GM21390 (cell line): ENCODE measurements around the gene PARP2.
A peak's percentile ranks its signal among the peaks of the same experiment; 100 is the strongest.
"Not testable (repeated sequence)": the region's sequence is repeated elsewhere in the genome, so short reads cannot be mapped to it uniquely, and the experiment has no call there.

ENCODE experiments used
- ATAC-seq: cut with Tn5 transposase; IDR thresholded peaks from one replicate; pipeline ENCODE4 v1.9.1; 2021; ENCODE audit not compliant: unreplicated experiment

The PARP2 gene, protein sequence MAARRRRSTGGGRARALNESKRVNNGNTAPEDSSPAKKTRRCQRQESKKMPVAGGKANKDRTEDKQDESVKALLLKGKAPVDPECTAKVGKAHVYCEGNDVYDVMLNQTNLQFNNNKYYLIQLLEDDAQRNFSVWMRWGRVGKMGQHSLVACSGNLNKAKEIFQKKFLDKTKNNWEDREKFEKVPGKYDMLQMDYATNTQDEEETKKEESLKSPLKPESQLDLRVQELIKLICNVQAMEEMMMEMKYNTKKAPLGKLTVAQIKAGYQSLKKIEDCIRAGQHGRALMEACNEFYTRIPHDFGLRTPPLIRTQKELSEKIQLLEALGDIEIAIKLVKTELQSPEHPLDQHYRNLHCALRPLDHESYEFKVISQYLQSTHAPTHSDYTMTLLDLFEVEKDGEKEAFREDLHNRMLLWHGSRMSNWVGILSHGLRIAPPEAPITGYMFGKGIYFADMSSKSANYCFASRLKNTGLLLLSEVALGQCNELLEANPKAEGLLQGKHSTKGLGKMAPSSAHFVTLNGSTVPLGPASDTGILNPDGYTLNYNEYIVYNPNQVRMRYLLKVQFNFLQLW

DNA sequence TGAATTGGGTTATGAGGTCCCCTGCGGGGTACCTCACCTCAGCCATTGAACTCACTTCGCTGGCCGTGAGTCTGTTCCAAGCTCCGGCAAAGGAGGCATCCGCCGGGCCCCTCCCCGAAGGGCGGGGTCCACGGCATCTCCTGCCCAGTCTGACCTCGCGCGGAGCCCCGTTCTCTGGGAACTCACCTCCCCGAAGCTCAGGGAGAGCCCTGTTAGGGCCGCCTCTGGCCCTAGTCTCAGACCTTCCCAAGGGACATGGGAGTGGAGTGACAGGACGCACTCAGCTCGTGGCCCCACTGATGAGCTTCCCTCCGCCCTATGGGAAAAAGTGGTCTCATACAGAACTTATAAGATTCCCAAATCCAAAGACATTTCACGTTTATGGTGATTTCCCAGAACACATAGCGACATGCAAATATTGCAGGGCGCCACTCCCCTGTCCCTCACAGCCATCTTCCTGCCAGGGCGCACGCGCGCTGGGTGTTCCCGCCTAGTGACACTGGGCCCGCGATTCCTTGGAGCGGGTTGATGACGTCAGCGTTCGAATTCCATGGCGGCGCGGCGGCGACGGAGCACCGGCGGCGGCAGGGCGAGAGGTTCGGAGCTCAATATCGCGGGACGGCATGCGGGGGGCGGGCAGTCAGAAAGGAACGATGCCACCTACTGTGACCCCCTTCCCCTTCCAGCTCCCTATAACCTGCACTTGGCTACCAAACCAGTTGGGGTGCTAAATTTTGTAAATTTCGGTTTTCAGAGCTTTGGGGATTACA, at the start of gene PARP2:
Gene PARP2 (plus strand): TSS at position 544 of the 770 bp plus-strand sequence. CDS start 7 bp downstream, at position 551.
- peak; percentile 90 for ATAC-seq

- ATAC-seq: no peak
These were observed 48.8 kb upstream of the PARP2 start for GRCh38 chr14:20294636-20295035.

DNA sequence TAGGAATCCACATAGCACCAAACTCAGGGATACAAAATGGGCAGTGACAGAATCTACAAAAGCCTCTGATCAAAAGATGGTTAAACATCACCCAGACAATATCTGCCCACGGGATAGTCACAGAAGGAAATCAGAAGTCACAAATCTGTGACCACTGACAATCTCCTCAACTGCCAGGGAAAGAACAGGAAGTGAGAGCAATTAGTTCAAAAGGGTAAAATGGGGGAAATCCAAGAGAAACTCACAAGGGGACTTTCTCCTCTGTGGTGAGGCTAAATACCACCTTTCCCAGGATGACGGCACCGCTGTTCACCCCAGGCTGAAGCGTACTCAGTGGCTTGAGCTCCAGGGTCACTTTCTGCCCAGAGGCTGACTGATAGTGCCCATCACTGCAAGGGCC, 48.4 kb upstream of the PARP2 start:
- ATAC-seq: peak; percentile 85

DNA sequence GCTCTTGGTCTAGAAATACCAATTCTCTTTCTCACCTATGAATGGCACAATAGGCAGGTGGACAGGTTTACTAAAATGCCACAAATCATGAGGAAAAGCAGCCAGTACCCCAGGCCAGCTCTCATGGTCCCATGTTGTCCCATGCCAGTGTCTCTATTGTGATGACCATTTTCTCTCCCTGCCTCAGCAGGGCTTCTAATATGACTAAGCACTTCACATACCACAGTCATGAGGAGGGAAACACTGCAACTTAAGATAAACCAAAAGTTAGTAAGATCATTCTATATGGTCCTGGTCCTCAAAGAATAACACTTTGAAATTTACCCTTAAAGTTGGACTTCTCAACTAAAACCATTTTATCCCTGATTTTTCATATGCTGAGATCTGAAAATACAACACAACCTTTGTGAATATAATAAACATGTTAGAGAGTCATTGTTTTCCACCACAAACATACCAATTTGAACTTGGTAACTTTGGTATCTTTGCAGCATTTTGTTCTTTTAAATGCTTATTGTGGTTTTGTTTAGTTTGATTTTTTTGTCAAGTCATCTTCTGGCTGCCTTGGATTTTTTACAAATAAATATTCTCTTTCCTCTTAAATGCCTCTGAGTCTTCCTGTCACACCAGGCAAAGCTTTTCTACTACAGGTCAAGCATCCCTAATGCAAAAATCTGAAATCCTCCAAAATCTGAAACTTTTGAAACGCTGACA, 41.2 kb upstream of the PARP2 start:
- ATAC-seq: no peak

GRCh38 chr14:20305265-20306078, 38.0 kb upstream of the PARP2 start, which contains the start of gene TTC5:
Gene TTC5, minus strand, starts transcription at chr14:20305951. Its CDS starts 14 bp downstream, at chr14:20305937.
- ATAC-seq: peak; percentile 94

GRCh38 chr14:20306079-20306423, 37.4 kb upstream of the PARP2 start:
- ATAC-seq: peak; percentile 7

GRCh38 chr14:20314026-20314425, 29.4 kb upstream of the PARP2 start:
- no peak for ATAC-seq

- no peak for ATAC-seq
These were observed 25.7 kb upstream of the PARP2 start for GRCh38 chr14:20317720-20318119.

DNA sequence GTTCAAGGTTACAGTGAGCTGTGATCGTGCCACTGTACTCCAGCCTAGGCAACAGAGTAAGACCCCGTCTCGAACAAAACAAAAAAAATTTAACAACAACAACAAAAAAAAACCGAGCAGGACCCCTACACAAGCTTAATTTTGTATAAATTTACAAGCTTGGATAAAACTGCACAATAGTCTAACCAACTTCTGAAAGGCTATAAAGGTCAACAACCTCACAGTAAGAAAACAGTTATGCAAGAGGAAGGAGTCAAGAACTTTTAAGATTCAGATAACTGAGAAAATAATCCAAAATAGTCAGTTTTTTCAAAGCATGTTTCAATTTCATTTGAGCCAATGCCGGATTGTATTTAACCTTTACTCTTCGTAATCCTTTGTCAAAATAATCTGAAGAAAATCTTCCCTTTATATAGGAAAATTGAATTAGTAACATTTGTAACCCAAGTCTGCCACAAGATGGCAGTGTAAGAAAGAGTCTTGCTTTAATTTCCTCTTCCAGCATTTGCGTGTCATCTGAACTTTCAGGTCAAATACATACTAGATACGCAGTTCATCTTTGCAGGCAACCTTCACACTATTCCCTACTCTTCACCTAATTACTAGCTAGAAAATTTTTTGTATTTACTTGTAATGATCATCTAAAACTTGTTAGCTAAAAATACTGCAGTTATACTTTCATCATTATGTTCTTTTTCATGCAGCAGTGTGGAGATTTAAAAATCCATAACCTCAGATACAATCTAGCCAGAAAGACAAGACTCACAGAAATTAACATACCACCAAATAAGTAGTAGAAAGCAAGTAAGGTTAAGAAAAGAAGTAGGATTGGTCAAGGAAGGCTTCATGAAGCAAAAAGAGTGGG, 16.2 kb upstream of the PARP2 start:
- no peak for ATAC-seq

GRCh38 chr14:20328705-20329104, 14.7 kb upstream of the PARP2 start:
- ATAC-seq: no peak

GRCh38 chr14:20329355-20329754, 14.1 kb upstream of the PARP2 start:
- ATAC-seq: no peak

GRCh38 chr14:20331053-20331613, 12.3 kb upstream of the PARP2 start:
- ATAC-seq: no peak

GRCh38 chr14:20332431-20332787, 11.0 kb upstream of the PARP2 start:
- ATAC-seq: no peak

- ATAC-seq: peak; percentile 97
These were observed 10.5 kb upstream of the PARP2 start, which contains the start of gene CCNB1IP1 for GRCh38 chr14:20332788-20333493. Gene CCNB1IP1, minus strand, starts transcription at chr14:20333279. Its CDS starts 16,756 bp downstream, at chr14:20316523.

- ATAC-seq: no peak
These were observed 10.0 kb upstream of the PARP2 start for GRCh38 chr14:20333494-20333841.

GRCh38 chr14:20334017-20334416, 9.4 kb upstream of the PARP2 start:
- ATAC-seq: no peak

DNA sequence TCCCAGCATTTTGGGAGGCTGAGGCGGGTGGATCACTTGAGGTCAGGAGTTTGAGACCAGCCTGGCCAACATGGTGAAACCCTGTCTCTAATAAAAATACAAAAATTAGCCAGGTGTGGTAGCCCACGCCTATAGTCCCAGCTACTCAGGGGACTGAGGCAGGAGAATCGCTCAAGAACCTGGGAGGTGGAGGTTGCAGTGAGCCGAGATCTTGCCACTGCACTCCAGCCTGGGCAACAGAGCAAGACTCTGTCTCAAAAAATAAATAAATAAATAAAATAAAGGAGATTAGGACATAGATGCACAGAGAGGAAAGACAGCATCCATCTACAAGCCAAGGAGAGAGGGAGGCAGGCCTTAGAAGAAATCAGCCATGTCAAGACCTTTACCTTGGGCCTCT, 2.4 kb upstream of the PARP2 start:
- not testable (repeated sequence) for ATAC-seq

DNA sequence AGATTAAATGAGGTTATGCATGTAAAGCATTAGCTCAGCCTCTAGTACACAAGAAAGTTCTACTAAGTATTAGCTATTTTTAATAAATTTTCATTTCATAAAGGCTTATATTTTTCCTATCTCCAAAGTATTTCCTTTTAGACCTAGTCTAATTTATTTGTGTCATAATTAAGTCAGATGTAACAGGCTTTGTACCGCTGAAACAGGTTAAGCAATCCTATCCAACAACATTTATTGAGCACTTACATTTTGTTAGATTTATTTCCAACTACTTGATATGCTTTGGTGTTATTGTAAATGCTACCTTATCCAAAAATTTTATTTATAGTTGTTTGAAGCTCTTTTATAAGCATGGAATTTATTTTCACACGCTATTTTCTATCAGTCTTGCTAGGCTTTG, 1.8 kb upstream of the PARP2 start:
- no peak for ATAC-seq

- ATAC-seq: no peak
These were observed 406 bp downstream of the PARP2 start for GRCh38 chr14:20343862-20344220.
